HPDE6-E6E7 (cell line): Measurements from ENCODE around the gene GCN1.

ENCODE experiments used
- DNase-seq: peaks from one replicate; pipeline ENCODE4 v3.0.0; 2011; ENCODE audit warnings: missing footprints; ENCODE audit errors: extremely low spot score

GCN1 gene

DNA sequence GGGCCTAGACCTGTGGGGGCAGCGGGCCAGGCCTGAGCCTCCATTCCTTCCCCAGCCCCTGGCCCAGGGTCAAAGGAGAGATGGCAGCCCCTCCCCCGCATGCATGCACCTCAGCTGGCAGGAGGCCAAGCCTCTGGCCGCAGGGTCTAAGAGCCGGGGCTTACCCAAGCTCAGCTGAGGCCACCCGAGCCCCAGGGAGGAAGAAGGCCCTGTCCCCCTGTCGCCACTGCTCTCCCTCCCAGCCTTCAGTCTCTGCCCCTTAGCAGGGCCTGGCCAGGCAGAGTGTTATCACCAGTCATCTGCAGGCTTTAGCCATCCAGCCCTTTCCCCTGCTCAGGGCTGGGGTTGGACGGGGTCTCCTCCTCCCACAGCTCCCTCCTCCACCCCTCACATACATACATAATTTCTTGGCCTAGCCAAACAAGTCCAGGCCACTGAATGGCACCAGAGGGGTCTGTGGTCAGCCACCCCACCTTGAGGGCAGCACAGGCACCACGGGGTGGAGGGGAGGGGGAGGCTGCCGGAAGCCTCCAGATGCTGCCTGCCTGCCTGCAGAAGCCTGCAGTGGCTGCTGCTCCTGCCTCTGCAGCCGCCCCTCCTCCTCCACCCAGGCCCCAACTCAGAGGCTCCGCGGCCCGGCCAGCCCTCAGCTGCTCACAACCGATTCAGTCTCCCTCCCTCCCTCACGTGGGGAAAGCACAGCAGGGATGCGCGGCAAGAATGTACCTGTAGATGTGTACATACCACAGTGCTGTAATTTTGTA is 100.7 kb downstream of the GCN1 start:
- no peak for DNase-seq

DNA sequence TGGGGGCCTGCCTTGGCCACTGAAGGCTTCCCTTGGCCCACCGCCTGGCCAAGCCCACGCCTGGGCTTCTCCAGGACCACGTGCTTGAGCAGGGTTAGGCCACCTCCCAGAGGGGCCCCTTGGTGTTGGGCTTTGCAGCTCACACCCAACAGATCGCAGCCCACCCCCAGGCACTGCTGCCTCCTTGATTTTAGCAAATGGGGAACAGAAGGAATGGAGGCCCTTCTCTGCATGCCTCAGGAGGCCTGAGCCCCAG is 101.3 kb downstream of the GCN1 start:
- DNase-seq: no peak

- DNase-seq: no peak
Observed at GRCh38 chr12:120092551-120093335, 101.8 kb downstream of the GCN1 start.

DNA sequence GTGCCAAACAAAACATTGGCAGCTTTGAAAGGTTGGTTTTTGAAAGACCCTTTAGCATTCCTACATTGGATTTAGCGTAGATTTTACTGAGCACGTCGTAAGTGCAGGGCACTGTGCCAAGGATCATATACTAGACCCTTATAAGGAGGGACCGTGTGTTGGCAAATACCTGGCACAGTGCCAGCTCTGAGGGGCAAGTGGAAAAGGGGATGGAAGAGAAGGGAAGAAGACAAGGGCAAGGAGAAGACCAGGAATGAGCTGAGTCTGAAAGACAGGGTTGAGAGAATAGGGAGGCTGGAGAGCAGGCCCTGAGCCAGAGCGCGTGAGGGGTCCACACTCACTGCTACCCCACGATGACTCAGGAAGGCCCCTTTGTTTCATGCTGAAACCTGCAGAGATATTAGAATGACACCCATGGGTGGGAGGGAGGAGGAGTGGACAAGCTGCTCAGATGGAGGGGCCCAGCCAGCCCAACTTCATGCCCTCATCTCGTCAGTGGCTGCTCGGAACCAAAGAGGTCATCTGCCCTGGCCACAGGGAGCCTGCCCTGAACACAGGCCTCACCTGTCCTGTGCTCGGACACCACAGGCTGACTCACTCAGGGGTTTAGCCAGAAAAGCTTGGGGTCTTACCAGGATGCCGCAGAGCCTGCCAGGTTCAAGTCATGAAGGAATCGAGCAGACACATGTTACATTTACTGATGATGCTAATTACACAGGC is 103.0 kb downstream of the GCN1 start:
- DNase-seq: no peak

GRCh38 chr12:120090626-120091295 is 103.8 kb downstream of the GCN1 start:
- DNase-seq: no peak

DNA sequence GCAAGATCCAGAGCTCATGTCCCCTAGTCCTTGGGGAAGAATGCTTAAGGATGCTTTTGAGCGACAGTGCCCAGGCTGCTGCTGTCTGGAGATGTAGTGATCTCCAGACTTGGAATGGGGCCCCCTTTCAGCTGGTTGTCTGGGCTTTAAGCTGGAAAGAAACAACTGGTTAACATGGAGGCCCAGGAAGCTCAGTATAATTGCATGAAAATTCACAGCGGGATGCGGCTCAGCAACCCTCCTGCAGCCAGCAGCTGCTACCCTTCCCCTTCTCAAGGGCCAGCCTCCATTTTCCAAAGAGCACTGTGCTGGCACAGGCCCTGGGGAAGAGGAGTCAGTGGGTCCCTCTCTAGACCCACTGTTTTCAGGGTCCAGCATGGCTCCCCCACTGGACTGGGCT is 104.3 kb downstream of the GCN1 start:
- DNase-seq: no peak

- DNase-seq: no peak
Observed at GRCh38 chr12:120089796-120090195, 104.7 kb downstream of the GCN1 start.

DNA sequence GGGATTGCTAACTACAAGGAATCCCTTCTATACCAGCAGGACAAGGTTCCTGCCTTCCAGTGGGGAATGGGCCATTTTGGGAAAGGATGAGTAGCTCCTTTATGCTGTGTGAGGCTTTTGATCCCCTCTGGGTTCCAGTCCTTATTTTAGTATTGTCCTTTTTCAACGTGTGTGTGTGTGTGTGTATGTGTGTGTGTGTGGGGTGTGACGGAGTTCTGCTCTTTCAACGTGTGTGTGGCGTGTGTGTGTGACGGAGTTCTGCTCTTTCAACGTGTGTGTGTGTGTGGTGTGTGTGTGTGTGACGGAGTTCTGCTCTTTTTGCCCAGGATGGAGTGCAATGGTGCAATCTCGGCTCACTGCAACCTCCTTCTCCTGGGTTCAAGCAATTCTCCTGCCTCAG is 105.4 kb downstream of the GCN1 start:
- no peak for DNase-seq

- peak; percentile 97 for DNase-seq
Observed at GRCh38 chr12:120086801-120087621, 107.5 kb downstream of the GCN1 start.

GRCh38 chr12:120085920-120086645 is 108.4 kb downstream of the GCN1 start:
- no peak for DNase-seq

- DNase-seq: no peak
Observed at GRCh38 chr12:120081641-120082040, 112.9 kb downstream of the GCN1 start.

GRCh38 chr12:120079411-120080400 is 114.8 kb downstream of the GCN1 start:
- DNase-seq: peak; percentile 34

DNA sequence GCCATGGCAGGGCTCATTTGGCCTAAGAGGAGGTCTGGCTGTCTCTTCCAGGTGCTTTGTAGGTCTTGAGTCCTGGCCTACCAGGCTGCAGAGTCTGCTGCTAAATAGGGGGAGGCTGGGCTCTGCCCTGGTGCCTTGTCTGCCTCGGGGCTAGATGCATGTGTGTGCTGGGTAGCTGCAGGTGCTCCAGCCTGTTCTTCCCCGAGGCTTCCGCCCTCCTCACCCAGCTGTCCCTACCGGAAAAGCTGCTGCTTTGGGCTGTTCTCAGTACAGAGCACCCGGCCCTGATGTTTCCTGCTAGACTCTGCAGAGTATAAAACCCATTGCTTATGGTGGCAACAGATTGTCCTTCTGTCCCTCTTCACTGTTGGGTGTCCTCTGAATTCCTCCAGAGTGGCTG is 115.6 kb downstream of the GCN1 start:
- no peak for DNase-seq

DNA sequence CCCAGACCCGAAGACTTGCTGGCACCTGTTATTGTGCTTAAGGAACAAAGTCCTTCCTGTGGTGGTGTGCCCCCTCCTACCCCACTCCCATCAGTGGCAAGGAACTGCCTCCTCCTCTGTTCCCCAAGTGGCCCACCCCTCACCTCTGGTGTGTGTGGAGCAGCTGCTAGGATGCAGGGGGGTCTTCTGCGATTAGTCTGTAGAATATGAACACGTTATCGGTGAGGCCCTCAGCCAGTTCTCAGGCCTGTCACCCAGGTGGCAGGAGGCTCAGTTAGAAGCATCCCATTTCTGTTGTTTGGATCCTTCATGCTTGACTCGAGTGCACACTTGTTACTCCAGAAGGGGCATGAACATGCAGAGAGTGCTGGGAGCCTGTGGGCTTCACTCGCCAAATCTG is 117.3 kb downstream of the GCN1 start:
- no peak for DNase-seq
